ENCODE results near the gene MPIG6B.

Gene MPIG6B

DNA sequence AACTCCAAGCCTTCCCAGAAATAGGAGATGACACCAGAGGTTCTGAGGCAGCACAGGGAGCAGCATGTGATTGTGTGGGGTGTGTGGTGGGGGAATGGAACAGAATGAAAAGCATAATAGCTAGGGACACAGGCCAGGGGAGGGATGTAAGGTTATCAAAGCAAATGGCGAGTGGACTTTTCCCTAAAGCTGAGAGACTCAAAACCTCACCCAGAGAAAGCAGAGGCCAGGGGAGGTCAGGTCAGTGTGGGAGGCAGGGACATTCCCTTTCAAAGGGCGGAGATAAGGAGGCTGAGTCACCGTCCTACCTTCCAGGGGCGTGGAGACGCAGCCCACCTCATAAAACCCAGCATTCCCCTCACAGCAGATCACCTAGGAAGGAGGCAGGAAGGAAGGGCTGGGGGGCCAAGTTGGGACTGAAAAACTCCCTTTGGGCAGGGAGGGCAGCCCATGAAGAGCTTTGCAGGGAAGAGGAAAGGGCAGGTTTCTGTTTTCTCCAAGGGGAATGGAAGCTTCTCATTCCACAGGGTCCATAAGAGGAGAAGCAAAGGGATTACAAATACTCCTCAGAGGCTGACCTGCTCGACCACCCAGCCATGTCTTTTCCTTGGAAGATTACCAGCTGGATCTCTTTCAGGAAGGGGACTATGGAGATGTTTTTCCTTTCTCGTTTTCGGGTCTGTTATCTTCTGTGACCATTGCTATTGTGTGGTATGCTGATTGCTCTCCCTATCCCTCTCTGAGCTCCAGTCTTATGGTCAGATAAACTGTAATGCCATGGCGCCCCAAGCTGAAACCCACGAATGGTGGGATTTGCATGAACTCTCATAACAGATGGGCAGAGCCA, 32.7 kb upstream of the MPIG6B start:
- H3K27ac Mint-ChIP-seq: peak overlapping the region in 1 of 2 donors; percentile 85
- ATAC-seq (replicated peaks): no peak
- H3K4me1 Mint-ChIP-seq (ENCODE audit: low read depth in 2 of 2): peaks cover 0 to 2% of the 10 kb centered on the region in 2 donors
- no peak for DNase-seq
- H3K36me3 Mint-ChIP-seq (ENCODE audit: insufficient read depth): peaks cover 58% of the 10 kb centered on the region
- no peaks in the 10 kb centered on the region for H3K9me3 Mint-ChIP-seq
- H3K27me3 Mint-ChIP-seq: no peaks in the 10 kb centered on the region
- H3K4me3 Mint-ChIP-seq: no peak overlapping the region

DNA sequence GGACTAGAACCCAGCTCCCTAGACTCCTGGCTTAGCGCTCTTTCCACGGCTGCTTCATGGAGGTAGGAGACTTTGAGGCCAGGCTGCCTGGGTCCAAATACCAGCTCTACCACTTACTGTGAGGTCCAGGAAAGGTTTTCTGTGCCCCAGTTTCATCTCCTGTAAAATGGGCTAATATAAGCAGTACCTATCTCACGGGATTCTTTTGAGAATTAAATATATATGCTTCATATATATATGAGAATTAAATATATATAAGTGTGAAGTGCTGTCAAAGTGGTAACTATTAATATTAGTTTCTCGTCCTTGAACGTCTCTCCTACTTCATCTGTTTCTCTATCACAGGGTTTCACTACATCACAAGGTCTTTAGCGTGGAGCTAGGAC, 32.1 kb upstream of the MPIG6B start:
- Mint-ChIP-seq H3K36me3 (ENCODE audit: insufficient read depth) (peaks cover 63% of the 10 kb centered on the region), H3K9me3 (no peaks in the 10 kb centered on the region), H3K4me3 (no peak overlapping the region), H3K27me3 (no peaks in the 10 kb centered on the region), H3K27ac (peak overlapping the region in 1 of 2 donors; percentile 85), H3K4me1 (ENCODE audit: low read depth in 2 of 2) (peaks cover 0 to 2% of the 10 kb centered on the region in 2 donors)
- ATAC-seq (replicated peaks) (no peak), DNase-seq (no peak)

DNA sequence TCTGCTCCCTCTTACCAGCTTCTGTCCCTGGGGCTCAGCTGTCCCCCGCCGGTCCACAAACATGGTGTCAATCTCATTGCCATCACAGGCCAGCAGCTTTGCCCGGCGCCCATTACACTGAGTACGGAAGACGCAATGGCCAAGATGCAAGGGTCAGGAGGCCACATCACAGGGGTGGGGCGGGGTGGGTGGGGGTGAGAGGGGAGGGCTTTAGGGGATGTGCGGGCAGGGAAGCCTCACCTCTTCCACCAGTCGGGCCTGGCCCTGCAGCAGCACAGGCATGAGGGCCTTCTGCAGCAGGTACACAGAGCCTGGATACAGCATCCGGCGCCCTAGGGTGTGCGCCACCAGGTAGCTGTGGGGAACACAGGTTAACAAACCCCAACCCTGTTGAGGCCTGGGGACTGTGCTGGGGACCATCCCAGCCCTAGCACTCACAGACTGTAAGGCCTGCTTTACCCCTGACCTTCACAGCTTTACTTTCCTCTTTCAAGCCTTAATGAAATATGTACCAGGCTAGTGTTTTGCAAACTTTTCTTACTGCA, 31.5 kb upstream of the MPIG6B start:
- H3K4me3 Mint-ChIP-seq: no peak overlapping the region
- DNase-seq: no peak
- H3K27me3 Mint-ChIP-seq: no peaks in the 10 kb centered on the region
- no peak for ATAC-seq (replicated peaks)
- H3K27ac Mint-ChIP-seq: no peak overlapping the region
- H3K4me1 Mint-ChIP-seq (ENCODE audit: low read depth in 2 of 2): peaks cover 0 to 2% of the 10 kb centered on the region in 2 donors
- peaks cover 68% of the 10 kb centered on the region for H3K36me3 Mint-ChIP-seq (ENCODE audit: insufficient read depth)
- no peaks in the 10 kb centered on the region for H3K9me3 Mint-ChIP-seq

DNA sequence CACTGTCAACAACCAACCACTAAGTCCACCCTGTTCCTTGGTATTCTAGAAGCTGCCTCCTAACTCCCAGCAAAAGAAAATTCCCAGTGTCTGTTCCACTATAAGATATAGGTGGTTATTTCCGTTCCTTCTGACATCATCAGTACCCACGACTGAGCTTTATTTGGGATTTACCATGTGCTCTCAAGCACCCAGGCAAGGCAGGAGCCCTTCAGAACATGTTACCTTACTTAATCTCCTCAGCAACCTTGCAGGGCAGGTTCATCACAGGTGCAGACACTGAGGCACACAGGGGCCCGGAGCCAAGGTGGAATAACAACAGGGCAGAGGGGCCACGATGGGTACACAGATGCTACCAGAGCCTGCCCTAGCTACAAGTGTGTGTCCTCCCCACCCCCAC, 30.8 kb upstream of the MPIG6B start:
- DNase-seq: no peak
- Mint-ChIP-seq H3K27me3 (no peaks in the 10 kb centered on the region), H3K4me3 (no peak overlapping the region), H3K9me3 (no peaks in the 10 kb centered on the region), H3K36me3 (ENCODE audit: insufficient read depth) (peaks cover 62% of the 10 kb centered on the region), H3K4me1 (ENCODE audit: low read depth in 2 of 2) (peaks cover 2% of the 10 kb centered on the region in 2 donors), H3K27ac (no peak overlapping the region)
- ATAC-seq (replicated peaks): no peak

DNA sequence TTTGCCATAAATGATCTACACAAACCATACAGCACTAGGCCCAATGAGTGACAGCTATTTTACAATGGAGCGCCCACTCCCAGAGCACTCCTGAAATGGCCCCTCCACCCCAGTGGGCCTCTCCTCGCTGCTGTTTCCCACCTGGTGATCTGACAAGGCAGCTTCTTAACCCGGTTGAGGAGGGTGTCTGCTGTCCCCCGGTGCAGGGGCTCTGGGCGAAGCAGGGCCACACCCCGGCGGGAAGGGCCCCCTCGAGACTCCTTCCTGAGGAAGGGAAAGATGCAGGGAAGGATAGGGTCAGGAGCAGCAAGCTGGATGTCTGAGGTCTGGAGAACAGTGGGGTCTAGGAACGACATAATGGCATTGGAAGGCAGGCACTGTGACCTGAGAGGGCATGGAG, 30.3 kb upstream of the MPIG6B start:
- Mint-ChIP-seq H3K36me3 (ENCODE audit: insufficient read depth) (peaks cover 62% of the 10 kb centered on the region), H3K4me3 (no peak overlapping the region), H3K27me3 (no peaks in the 10 kb centered on the region), H3K4me1 (ENCODE audit: low read depth in 2 of 2) (peaks cover 7% of the 10 kb centered on the region in 2 donors), H3K27ac (peak overlapping the region; percentile 80 to 88), H3K9me3 (no peaks in the 10 kb centered on the region)
- DNase-seq (no peak), ATAC-seq (replicated peaks) (no peak)

DNA sequence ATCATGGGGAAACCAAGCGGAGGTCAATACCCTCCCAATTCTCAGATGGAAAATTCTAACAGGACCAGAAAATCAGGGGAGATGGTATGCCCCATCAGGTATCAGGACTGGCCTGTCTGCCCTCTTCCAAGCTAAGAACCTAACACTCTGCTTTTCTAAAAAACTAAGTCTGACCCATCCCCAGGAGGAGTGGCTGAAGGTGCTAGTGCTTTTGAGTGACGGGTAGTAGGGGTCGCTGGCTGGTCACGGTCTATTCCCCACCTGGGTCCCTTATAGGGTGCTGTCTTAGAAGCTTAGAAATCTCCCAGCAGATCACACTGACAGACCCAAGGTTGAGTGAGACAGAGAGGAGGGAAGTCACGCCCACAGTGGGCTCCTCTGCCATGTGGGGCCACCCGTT, 29.6 kb upstream of the MPIG6B start:
- H3K4me3 Mint-ChIP-seq: no peak overlapping the region
- no peak for ATAC-seq (replicated peaks)
- no peak for DNase-seq
- H3K9me3 Mint-ChIP-seq: no peaks in the 10 kb centered on the region
- H3K36me3 Mint-ChIP-seq (ENCODE audit: insufficient read depth): peaks cover 66% of the 10 kb centered on the region
- no peaks in the 10 kb centered on the region for H3K27me3 Mint-ChIP-seq
- peak overlapping the region; percentile 80 to 88 for H3K27ac Mint-ChIP-seq
- H3K4me1 Mint-ChIP-seq (ENCODE audit: low read depth in 2 of 2): peaks cover 7% of the 10 kb centered on the region in 2 donors

DNA sequence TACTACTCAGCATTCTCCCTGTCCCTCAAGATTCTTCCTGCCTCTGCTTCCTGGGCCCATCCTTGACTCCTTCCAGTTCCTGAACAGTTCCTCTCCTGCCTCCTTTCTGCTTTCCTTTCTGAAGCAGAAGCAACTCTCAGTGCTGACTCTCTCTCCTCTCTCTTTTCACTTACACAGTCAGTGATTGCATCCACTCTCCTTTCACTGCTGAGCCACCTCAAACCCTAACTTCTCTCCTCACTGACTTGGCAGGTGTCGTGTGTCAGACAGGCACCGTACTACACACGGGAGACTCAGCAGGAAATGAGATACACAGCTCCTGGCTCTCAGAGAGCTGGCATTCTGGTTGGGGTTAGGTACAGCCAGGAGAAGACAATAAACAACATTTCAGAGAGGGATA, 25.6 kb upstream of the MPIG6B start:
- Mint-ChIP-seq H3K9me3 (no peaks in the 10 kb centered on the region), H3K36me3 (ENCODE audit: insufficient read depth) (peaks cover 70% of the 10 kb centered on the region), H3K27me3 (no peaks in the 10 kb centered on the region), H3K4me1 (ENCODE audit: low read depth in 2 of 2) (peaks cover 20 to 25% of the 10 kb centered on the region in 2 donors), H3K27ac (peak overlapping the region; percentile 18 to 59), H3K4me3 (no peak overlapping the region)
- no peak for DNase-seq
- ATAC-seq (replicated peaks): no peak

DNA sequence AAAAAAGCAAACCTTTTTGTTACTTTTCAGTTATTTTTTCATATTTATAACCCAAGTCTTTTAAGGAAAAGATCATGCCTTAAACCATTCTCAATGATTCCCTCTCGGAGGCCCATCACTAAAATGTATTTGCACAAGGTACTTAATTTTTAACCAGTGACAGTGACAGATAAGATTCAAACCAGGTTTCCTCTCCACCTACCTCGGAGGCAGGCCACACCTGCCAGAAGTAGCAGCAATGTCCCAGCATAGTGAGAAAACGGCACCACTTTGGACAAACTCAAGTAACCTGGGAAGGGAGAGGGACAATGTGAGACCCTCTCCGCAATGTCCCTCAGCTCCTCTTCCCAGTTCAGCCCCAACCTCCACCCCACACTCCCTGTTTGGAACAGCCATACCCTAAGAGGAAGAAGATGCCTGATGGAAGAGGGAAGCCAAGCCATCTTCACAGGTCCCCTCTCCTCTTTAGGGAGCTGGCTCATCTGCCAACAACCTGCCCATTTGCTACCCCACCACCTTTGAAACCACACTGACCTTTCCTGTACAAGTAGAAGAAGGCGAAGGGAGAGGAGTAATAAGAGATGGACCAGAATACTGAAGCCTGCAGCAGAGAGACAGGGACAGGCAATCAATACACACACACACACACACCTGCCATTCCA, 22.3 kb upstream of the MPIG6B start:
- Mint-ChIP-seq H3K9me3 (no peaks in the 10 kb centered on the region), H3K4me1 (ENCODE audit: low read depth in 2 of 2) (peaks cover 23 to 30% of the 10 kb centered on the region in 2 donors), H3K27ac (peak overlapping the region; percentile 47 to 67), H3K36me3 (ENCODE audit: insufficient read depth) (peaks cover 43% of the 10 kb centered on the region), H3K4me3 (peak overlapping the region; percentile 95 to 99), H3K27me3 (no peaks in the 10 kb centered on the region)
- no peak for ATAC-seq (replicated peaks)
- no peak for DNase-seq

DNA sequence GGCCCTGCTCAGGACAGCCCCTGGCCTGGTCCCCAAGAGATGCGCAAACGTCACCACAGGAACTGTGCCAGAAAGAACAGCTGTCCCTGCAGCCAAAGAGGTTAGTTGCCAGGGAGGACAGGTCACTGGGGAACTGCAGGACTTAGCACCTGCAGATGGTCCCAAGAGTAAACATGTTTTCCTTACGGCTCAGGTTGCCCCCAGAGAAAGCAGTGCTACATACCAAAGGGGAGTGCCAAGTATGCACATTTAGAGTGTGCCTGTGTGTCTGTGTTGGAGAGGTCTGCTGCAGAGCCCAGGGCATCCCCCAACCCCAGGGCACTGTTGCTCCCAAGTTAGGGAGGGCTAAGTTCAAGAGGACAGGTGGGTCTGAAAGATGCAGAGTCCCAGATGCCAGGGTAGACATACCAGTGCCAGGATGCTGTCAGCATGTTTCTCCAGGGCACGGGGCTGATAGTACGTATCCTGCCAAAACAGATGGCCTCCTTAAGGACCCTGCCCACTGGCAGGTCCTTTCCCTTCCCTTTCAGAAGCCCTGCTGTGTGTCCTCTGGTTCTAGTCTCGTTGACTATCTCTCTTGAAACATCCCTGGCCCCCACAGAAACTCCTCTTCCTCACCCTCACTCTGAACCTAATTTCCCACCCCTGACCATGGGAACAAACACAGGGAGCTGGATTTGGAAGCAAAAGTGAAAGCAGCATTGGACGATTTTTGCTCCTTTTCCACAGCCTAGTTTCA, 21.3 kb upstream of the MPIG6B start:
- no peak for ATAC-seq (replicated peaks)
- peaks cover 33% of the 10 kb centered on the region for H3K36me3 Mint-ChIP-seq (ENCODE audit: insufficient read depth)
- DNase-seq: no peak
- H3K9me3 Mint-ChIP-seq: no peaks in the 10 kb centered on the region
- peak overlapping the region; percentile 94 to 97 for H3K27ac Mint-ChIP-seq
- peaks cover 23 to 30% of the 10 kb centered on the region in 2 donors for H3K4me1 Mint-ChIP-seq (ENCODE audit: low read depth in 2 of 2)
- no peaks in the 10 kb centered on the region for H3K27me3 Mint-ChIP-seq
- peak overlapping the region; percentile 95 to 99 for H3K4me3 Mint-ChIP-seq

DNA sequence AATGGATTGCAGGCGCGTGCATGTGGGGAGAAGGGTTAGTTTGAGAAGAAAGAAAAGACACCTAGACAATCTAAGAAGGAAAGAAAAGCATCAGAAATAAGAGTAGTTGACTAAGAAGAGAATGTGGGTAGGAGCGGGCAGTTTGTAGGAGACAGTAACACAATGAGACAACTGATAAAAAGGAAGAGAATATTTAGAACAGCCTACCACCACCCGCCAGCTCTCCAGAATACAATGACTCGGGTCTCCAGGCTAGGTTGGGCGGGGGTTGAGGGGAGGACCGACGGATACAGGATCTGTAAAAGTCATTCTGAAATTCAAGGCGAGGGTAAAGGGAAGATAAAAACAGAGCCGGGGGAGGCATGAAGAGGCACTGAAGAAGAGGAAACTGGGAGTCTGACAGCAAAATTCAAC, 20.8 kb upstream of the MPIG6B start:
- ATAC-seq (replicated peaks): no peak

DNA sequence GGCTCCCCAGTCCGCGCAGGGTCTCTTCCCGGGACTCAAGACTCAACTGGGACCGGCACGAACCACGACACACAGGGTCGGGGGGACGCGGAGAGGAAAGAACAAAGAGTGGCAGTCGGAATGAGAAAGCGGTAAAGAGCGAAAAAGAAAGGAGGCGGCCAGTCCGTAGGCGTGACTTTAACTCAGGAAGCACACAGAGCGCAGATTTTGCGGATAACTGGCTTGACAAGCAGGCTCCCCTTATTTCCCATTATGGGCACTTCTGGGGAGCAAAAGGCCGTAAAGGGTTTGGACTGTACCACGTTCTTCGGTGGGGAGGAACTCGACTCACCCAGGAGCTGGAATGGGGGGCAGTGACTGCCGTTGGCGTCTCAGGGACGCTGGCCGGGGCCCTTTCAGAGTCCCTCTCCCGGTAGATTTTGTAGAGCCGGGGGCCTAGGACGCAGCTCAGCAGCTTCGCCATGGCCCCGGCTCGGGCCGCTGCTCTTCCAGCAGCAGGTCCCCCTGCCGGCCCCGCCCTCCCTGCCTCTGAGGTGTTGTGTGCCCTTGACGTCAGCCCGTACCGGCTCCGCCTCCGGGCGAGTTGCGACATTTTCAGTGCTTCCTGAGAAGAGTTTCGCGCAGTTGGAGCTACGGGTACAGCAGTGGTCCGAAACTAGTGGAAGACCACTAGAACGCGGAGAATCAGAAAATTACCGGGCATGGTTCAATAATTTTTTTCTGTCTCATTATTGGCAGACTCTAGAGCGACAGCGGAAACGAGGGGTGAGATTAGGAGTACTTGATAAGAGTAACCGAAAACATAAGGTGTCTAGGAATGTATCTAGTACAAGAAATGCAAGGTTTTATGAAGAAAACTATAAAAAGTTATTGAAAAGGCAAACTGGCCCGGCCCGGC, 20.1 kb upstream of the MPIG6B start, which contains the start of gene ABHD16A:
ABHD16A (minus strand) TSS at position 506 of the 898 bp plus-strand sequence; CDS start at position 463, 43 bp downstream.
- ATAC-seq (replicated peaks) (peak; percentile 93), DNase-seq (peak; percentile 94 to 95 (median 95))
- Mint-ChIP-seq H3K36me3 (ENCODE audit: insufficient read depth) (peaks cover 26% of the 10 kb centered on the region), H3K4me1 (ENCODE audit: low read depth in 2 of 2) (peaks cover 18 to 23% of the 10 kb centered on the region in 2 donors), H3K27me3 (no peaks in the 10 kb centered on the region), H3K9me3 (no peaks in the 10 kb centered on the region), H3K27ac (peak within 1 kb of the TSS; percentile 94 to 97), H3K4me3 (peak within 1 kb of the TSS; percentile 95 to 99)

More for the DNA sequence above, 20.8 kb upstream of the MPIG6B start:
- DNase-seq: no peak
- Mint-ChIP-seq H3K27ac (peak overlapping the region; percentile 94 to 97), H3K27me3 (no peaks in the 10 kb centered on the region), H3K36me3 (ENCODE audit: insufficient read depth) (peaks cover 33% of the 10 kb centered on the region), H3K4me1 (ENCODE audit: low read depth in 2 of 2) (peaks cover 23 to 28% of the 10 kb centered on the region in 2 donors), H3K9me3 (no peaks in the 10 kb centered on the region), H3K4me3 (peak overlapping the region; percentile 95 to 99)

DNA sequence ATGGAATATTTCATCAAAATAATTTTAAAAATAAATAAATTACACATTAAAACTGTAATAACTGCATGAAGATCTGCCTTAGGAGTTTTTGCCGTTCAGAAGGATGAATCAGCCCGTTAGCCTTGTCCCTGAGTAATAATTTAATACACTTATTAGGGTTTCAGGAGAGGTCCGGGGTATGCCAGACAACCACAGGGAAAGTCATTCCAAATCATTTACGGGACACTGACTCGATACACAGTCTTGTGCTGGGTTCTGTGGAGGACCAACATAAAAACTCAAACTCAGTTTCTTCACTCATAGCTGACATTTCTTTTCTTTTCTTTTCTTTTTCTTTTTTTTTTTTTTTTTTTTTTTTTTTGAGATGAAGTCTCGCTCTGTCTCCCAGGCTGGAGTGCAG, 17.2 kb upstream of the MPIG6B start:
- Mint-ChIP-seq H3K36me3 (ENCODE audit: insufficient read depth) (peaks cover 10% of the 10 kb centered on the region), H3K4me3 (no peak overlapping the region), H3K27ac (no peak overlapping the region), H3K27me3 (no peaks in the 10 kb centered on the region), H3K4me1 (ENCODE audit: low read depth in 2 of 2) (peaks cover 23 to 25% of the 10 kb centered on the region in 2 donors), H3K9me3 (no peaks in the 10 kb centered on the region)
- ATAC-seq (replicated peaks) (no peak), DNase-seq (no peak)
